Panc1 (cell line): ENCODE results near the gene PDHB.

Source experiments
- POLR2AphosphoS5 ChIP-seq: IDR thresholded peaks from 2 replicates; pipeline ENCODE4 v1.6.1; 2012; ENCODE audit warnings: mild to moderate bottlenecking, low read depth, low read length, moderate library complexity
- TF ChIP-seq, protein P1 (sequence below): fragments of 450-650 bp; IDR thresholded peaks from 2 replicates; pipeline ENCODE4 v1.5.1; 2017; ENCODE audit warnings: mild to moderate bottlenecking

DNA sequence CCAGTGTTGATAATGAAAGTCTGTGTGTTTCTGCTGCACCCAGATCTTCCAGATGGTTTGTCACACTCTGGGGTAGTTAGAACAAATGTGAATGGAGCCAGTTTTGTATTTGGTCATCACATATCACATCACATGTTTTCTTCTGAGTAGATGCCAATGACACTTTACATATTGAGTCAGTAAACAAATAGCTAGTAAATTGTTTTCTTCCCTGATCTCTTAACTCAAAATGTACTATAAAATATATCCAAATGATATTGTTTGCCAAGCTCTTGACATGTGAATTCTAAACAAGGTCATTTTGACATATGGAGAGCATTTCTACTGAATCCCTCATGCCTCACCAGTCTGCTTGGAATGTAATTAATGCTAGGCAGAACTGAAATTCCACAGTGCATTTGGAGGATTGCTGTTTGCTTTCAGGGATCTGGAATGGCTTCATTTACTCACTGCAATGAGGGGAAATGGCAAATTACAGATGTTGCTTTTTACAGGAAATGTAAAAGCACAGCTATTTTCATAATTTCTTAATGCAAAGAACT is 45.0 kb downstream of the PDHB start:
- TF ChIP-seq, protein P1, sequence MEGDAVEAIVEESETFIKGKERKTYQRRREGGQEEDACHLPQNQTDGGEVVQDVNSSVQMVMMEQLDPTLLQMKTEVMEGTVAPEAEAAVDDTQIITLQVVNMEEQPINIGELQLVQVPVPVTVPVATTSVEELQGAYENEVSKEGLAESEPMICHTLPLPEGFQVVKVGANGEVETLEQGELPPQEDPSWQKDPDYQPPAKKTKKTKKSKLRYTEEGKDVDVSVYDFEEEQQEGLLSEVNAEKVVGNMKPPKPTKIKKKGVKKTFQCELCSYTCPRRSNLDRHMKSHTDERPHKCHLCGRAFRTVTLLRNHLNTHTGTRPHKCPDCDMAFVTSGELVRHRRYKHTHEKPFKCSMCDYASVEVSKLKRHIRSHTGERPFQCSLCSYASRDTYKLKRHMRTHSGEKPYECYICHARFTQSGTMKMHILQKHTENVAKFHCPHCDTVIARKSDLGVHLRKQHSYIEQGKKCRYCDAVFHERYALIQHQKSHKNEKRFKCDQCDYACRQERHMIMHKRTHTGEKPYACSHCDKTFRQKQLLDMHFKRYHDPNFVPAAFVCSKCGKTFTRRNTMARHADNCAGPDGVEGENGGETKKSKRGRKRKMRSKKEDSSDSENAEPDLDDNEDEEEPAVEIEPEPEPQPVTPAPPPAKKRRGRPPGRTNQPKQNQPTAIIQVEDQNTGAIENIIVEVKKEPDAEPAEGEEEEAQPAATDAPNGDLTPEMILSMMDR, result no peak
- TF ChIP-seq POLR2AphosphoS5, result no peak
